H1 (cell line): ENCODE results near the gene BABAM2. TPM values are rescaled to one million over a fixed set of nuclear protein-coding genes. Genes with fewer than 3 reads are reported as not detected.

ENCODE experiments used
- CTCF ChIA-PET: fragments of 300-600 bp; sonication (Branson Sonifier 250); formaldehyde crosslinking; loops from one replicate; lab custom pipeline; 2021; ENCODE audit not compliant: partially characterized antibody; lab: Charles Lee
- POLR2A ChIA-PET: fragments of 300-600 bp; sonication (Branson Sonifier 250); formaldehyde crosslinking; loops from one replicate; lab custom pipeline; 2021; ENCODE audit warnings: inconsistent platforms; ENCODE audit not compliant: partially characterized antibody; lab: Charles Lee
- DNase-seq, 2 experiments: peaks; one replicate each; pipeline versions ENCODE4 v3.0.0 to v3.0.0-alpha.2; 2010 to 2022; ENCODE audit warnings: low spot score in 2 of 2, low read depth in 1 of 2, mixed read lengths in 1 of 2
- FAIRE-seq: peaks from 2 replicates; lab custom pipeline; 2011; peaks lifted over from hg19 to GRCh38; lab: Jason Lieb, UNC
- H2AFZ ChIP-seq: 2 replicates; pipeline ENCODE4 v1.8.1; 2012; ENCODE audit warnings: low read length, inconsistent platforms
- H2AK5ac ChIP-seq: 2 replicates; pipeline ENCODE4 v1.6.1; 2013; ENCODE audit warnings: low read depth, low read length
- H2BK120ac ChIP-seq: replicated peaks from 2 replicates; pipeline ENCODE3; 2013; ENCODE audit warnings: low read depth, low read length, inconsistent platforms
- H2BK12ac ChIP-seq: 2 replicates; pipeline ENCODE4 v1.6.1; 2013; ENCODE audit warnings: low read depth, low read length
- H2BK15ac ChIP-seq: 2 replicates; pipeline ENCODE4 v1.6.1; 2013; ENCODE audit warnings: low read length
- H2BK20ac ChIP-seq: 2 replicates; pipeline ENCODE4 v1.6.1; 2013; ENCODE audit warnings: low read length
- H2BK5ac ChIP-seq: 2 replicates; pipeline ENCODE4 v1.6.1; 2013; ENCODE audit warnings: low read depth, low read length
- H3K14ac ChIP-seq: 2 replicates; pipeline ENCODE4 v1.6.1; 2013; ENCODE audit warnings: inconsistent platforms; ENCODE audit not compliant: insufficient read length
- H3K18ac ChIP-seq: 2 replicates; pipeline ENCODE4 v1.6.1; 2013; ENCODE audit warnings: low read length; ENCODE audit errors: extremely low read depth
- H3K23ac ChIP-seq: 2 replicates; pipeline ENCODE4 v1.6.1; 2013; ENCODE audit warnings: inconsistent platforms; ENCODE audit not compliant: insufficient read length
- H3K23me2 ChIP-seq: 2 replicates; pipeline ENCODE4 v1.6.1; 2013; ENCODE audit warnings: low read depth, low read length
- H3K27ac ChIP-seq: 2 replicates; pipeline ENCODE4 v1.6.1; 2011; ENCODE audit warnings: low read depth, low read length, inconsistent platforms
- H3K27me3 ChIP-seq, 4 experiments: replicated peaks in 1 of 4; 1 replicate in 1 of 4; 2 replicates in 3 of 4; pipeline versions ENCODE4 v1.6.1 to v1.8.1; 2011 to 2013; ENCODE audit warnings: low read length in 3 of 4, mild to moderate bottlenecking in 3 of 4, inconsistent platforms in 2 of 4, mixed read lengths in 2 of 4, moderate library complexity in 1 of 4; ENCODE audit not compliant: control insufficient read depth in 3 of 4, insufficient read depth in 3 of 4; ENCODE audit errors: extremely low read depth in 1 of 4
- H3K36me3 ChIP-seq, 4 experiments: 2 replicates each; pipeline versions ENCODE4 v1.6.1 to v1.8.1; 2011 to 2013; ENCODE audit warnings: mild to moderate bottlenecking in 4 of 4, low read length in 3 of 4, moderate library complexity in 2 of 4, control low read depth in 1 of 4, inconsistent platforms in 1 of 4; ENCODE audit not compliant: insufficient read depth in 4 of 4, control insufficient read depth in 2 of 4
- H3K4ac ChIP-seq: replicated peaks from 2 replicates; pipeline ENCODE3; 2013; ENCODE audit warnings: low read length, low read depth, mixed read lengths, inconsistent platforms; ENCODE audit not compliant: insufficient read length
- H3K4me1 ChIP-seq, 4 experiments: replicated peaks in 1 of 4; 1 replicate in 1 of 4; 2 replicates in 3 of 4; pipeline versions ENCODE4 v1.6.1 to v1.8.1; 2011 to 2013; ENCODE audit warnings: low read length in 3 of 4, inconsistent platforms in 2 of 4, mixed read lengths in 1 of 4; ENCODE audit not compliant: insufficient read depth in 4 of 4, control insufficient read depth in 3 of 4
- H3K4me2 ChIP-seq, 2 experiments: 2 replicates each; pipeline versions ENCODE4 v1.6.1 to v1.8.1; 2011 to 2013; ENCODE audit warnings: low read depth in 2 of 2, low read length in 2 of 2, control low read depth in 1 of 2, inconsistent platforms in 1 of 2, mild to moderate bottlenecking in 1 of 2; ENCODE audit not compliant: insufficient read depth in 1 of 2
- H3K4me3 ChIP-seq, 4 experiments: fragments of 200-600, 300-600 bp in 1 of 4; sonication (generic), shearing (Covaris generic), sonication (Bioruptor Twin) in 1 of 4; 2 replicates each; pipeline versions ENCODE4 v1.5.1 to v1.8.1; 2011 to 2016; ENCODE audit warnings: low read length in 4 of 4, low read depth in 3 of 4, control low read depth in 2 of 4, inconsistent platforms in 2 of 4, mild to moderate bottlenecking in 2 of 4, mixed read lengths in 1 of 4, moderate library complexity in 1 of 4; ENCODE audit not compliant: insufficient read depth in 2 of 4; ENCODE audit errors: extremely low read depth in 1 of 4
- H3K56ac ChIP-seq: replicated peaks from 2 replicates; pipeline ENCODE3; 2013; ENCODE audit warnings: low read depth, mild to moderate bottlenecking, mixed read lengths, low read length, inconsistent platforms; ENCODE audit not compliant: insufficient read length
- H3K79me1 ChIP-seq: 2 replicates; pipeline ENCODE4 v1.6.1; 2013; ENCODE audit warnings: low read depth, low read length, control low read depth
- H3K79me2 ChIP-seq, 2 experiments: 2 replicates each; pipeline versions ENCODE4 v1.6.1 to v1.8.1; 2012 to 2013; ENCODE audit warnings: low read length in 2 of 2, mild to moderate bottlenecking in 2 of 2, inconsistent platforms in 1 of 2; ENCODE audit not compliant: insufficient read depth in 2 of 2, control insufficient read depth in 1 of 2
- H3K9ac ChIP-seq, 4 experiments: replicated peaks in 1 of 4; 1 replicate in 1 of 4; 2 replicates in 3 of 4; pipeline versions ENCODE4 v1.6.1 to v1.8.1; 2011 to 2013; ENCODE audit warnings: low read depth in 3 of 4, low read length in 3 of 4, control low read depth in 2 of 4, mild to moderate bottlenecking in 2 of 4, moderate library complexity in 2 of 4, inconsistent platforms in 1 of 4; ENCODE audit errors: extremely low read depth in 1 of 4
- H3K9me3 ChIP-seq, 2 experiments: 2 replicates each; pipeline versions ENCODE4 v1.6.1 to v1.8.1; 2012 to 2013; ENCODE audit warnings: mild to moderate bottlenecking in 2 of 2, moderate library complexity in 2 of 2, control low read depth in 1 of 2, inconsistent platforms in 1 of 2, low read depth in 1 of 2, low read length in 1 of 2, mixed read lengths in 1 of 2; ENCODE audit not compliant: insufficient read depth in 2 of 2
- H4K20me1 ChIP-seq, 2 experiments: replicated peaks in 1 of 2; 2 replicates each; pipeline versions ENCODE3 to v1.8.1; 2011 to 2013; ENCODE audit warnings: inconsistent platforms in 2 of 2, low read length in 2 of 2, mild to moderate bottlenecking in 1 of 2; ENCODE audit not compliant: insufficient read depth in 2 of 2, control insufficient read depth in 1 of 2
- H4K5ac ChIP-seq: 2 replicates; pipeline ENCODE4 v1.6.1; 2013; ENCODE audit warnings: low read length, low read depth, mixed read lengths, inconsistent platforms; ENCODE audit not compliant: insufficient read length
- H4K8ac ChIP-seq: 2 replicates; pipeline ENCODE4 v1.8.0; 2013; ENCODE audit warnings: mild to moderate bottlenecking, moderate library complexity, low read length, inconsistent platforms; ENCODE audit not compliant: insufficient read depth; ENCODE audit errors: extremely low read depth
- H4K91ac ChIP-seq: replicated peaks from 2 replicates; pipeline ENCODE3; 2013; ENCODE audit warnings: low read length, mixed read lengths, inconsistent platforms; ENCODE audit not compliant: insufficient read length
- BACH1 ChIP-seq: IDR thresholded peaks from 2 replicates; pipeline ENCODE4 v1.6.1; 2012; ENCODE audit warnings: low read length, improper control_type of control experiment
- BRCA1 ChIP-seq: IDR thresholded peaks from 2 replicates; pipeline ENCODE4 v1.6.1; 2012; ENCODE audit warnings: low read depth, low read length, improper control_type of control experiment
- CEBPB ChIP-seq: IDR thresholded peaks from 2 replicates; pipeline ENCODE4 v1.6.1; 2012; ENCODE audit warnings: low read depth, low read length
- GABPA ChIP-seq: IDR thresholded peaks from 2 replicates; pipeline ENCODE4 v1.6.1; 2011; ENCODE audit warnings: mild to moderate bottlenecking, low read length, moderate library complexity, borderline replicate concordance; ENCODE audit not compliant: insufficient read depth
- KDM1A ChIP-seq: fragments of 200-600, 300-600 bp; sonication (generic); IDR thresholded peaks from 2 replicates; pipeline ENCODE4 v1.7.1; 2016; ENCODE audit warnings: mild to moderate bottlenecking, low read length, borderline replicate concordance
- MAFK ChIP-seq: IDR thresholded peaks from 2 replicates; pipeline ENCODE4 v1.6.1; 2012; ENCODE audit warnings: low read depth, mild to moderate bottlenecking, improper control_type of control experiment, low read length
- POLR2AphosphoS5 ChIP-seq: IDR thresholded peaks from 2 replicates; pipeline ENCODE4 v1.6.1; 2011; ENCODE audit warnings: low read depth, low read length
- RAD21 ChIP-seq, 2 experiments: IDR thresholded peaks in 1 of 2; conservative IDR thresholded peaks in 1 of 2; 2 replicates each; pipeline ENCODE4 v1.6.1; 2011; ENCODE audit warnings: low read depth in 2 of 2, low read length in 2 of 2, improper control_type of control experiment in 1 of 2, inconsistent platforms in 1 of 2, mild to moderate bottlenecking in 1 of 2, moderate library complexity in 1 of 2
- SAP30 ChIP-seq: fragments of 300-600 bp; sonication (generic); IDR thresholded peaks from 2 replicates; pipeline ENCODE4 v1.7.1; 2012; ENCODE audit warnings: low read length, moderate library complexity, mild to moderate bottlenecking, inconsistent platforms; ENCODE audit not compliant: insufficient read depth, insufficient replicate concordance
- SIN3A ChIP-seq, 2 experiments: IDR thresholded peaks in 1 of 2; conservative IDR thresholded peaks in 1 of 2; 2 replicates each; pipeline ENCODE4 v1.6.1; 2011 to 2012; ENCODE audit warnings: low read length in 2 of 2, improper control_type of control experiment in 1 of 2, low read depth in 1 of 2, mild to moderate bottlenecking in 1 of 2
- SP2 ChIP-seq: IDR thresholded peaks from 2 replicates; pipeline ENCODE4 v1.6.1; 2012; ENCODE audit warnings: mild to moderate bottlenecking, low read length, inconsistent platforms
- TAF1 ChIP-seq: IDR thresholded peaks from 2 replicates; pipeline ENCODE4 v1.6.1; 2011; ENCODE audit warnings: mild to moderate bottlenecking, low read depth, low read length
- WGBS, 2 experiments: shearing (Covaris generic) in 1 of 2; methylation state at CpG; one replicate each; pipeline versions ENCODE4 v1.1.6 to v1.1.7; 2013 to 2015; ENCODE audit warnings: low lambda C conversion rate in 2 of 2, mixed read lengths in 2 of 2, inconsistent platforms in 1 of 2, low coverage in 1 of 2, missing lambda C conversion rate in 1 of 2; ENCODE audit not compliant: insufficient replicate concordance in 2 of 2, insufficient coverage in 1 of 2, insufficient read length in 1 of 2; ENCODE audit errors: extremely low coverage in 1 of 2, missing lambda C conversion rate in 1 of 2; 5-methylcytosine and 5-hydroxymethylcytosine counted together
- polyA plus RNA-seq, 7 experiments: library from polyadenylated mRNA; depleted of rRNA in 3 of 7; stranded (reverse) in 5 of 7; unstranded in 2 of 7; fragments of >200 nt in 5 of 7; fragments of 200-250 nt in 2 of 7; gene quantifications; 1 replicate in 5 of 7; 2 replicates in 1 of 7; 4 replicates in 1 of 7; pipeline versions ENCODE4 v1.2.1 to v1.2.3, GENCODE V29; 2011 to 2013; ENCODE audit warnings: missing spikeins in 2 of 7, mixed read lengths in 2 of 7
- total RNA-seq: library from RNA; stranded (reverse); fragmentation: NEBNext Ultra II Directional; extraction: Animal tissue kit (Norgen Biotek cat#: 25700); gene quantifications from 2 replicates; pipeline ENCODE4 v1.2.1, GENCODE V29; 2021

Gene BABAM2
- total and polyA plus RNA-seq, 2 of the 8 experiments (the other 6 are each of a cell fraction or from before 2014, with no cell fraction given): 15.8 to 20.9 TPM

DNA sequence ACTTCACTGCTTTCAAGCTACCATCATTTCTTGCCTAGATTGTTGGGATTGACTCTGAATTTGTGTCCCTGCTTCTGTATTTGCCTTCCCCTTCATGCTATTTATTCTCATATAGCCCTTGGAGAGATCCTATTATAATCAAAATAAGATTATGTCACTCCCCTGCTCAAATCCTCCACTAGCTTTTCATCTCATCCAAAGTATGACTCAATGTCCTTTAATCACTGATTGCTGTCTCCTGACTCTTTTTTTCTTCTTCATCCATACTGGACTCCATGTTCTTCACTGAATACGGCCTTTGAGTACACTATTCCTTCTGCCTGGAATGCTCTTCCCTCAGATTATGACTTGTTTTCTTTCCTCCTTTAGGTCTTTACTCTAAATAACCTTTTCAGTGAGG is 5.3 kb upstream of the BABAM2 start:
- Histone ChIP-seq H2BK20ac (no peak overlapping the region), H4K5ac (no peak overlapping the region), H2BK5ac (no peak overlapping the region), H3K36me3 (no peaks in the 10 kb centered on the region), H4K91ac (no peak overlapping the region), H2BK120ac (no peak overlapping the region), H3K56ac (no peak overlapping the region), H3K4me2 (no peak overlapping the region), H2AK5ac (no peak overlapping the region), H3K14ac (no peak overlapping the region), H3K4me1 (no peaks in the 10 kb centered on the region), H4K20me1 (no peaks in the 10 kb centered on the region), H4K8ac (no peak overlapping the region), H2BK12ac (no peak overlapping the region), H3K4ac (no peak overlapping the region), H3K23me2 (0 out of 2 replicates have a peak, but pooled peaks cover 4% of the 10 kb centered on the region), H3K27ac (no peak overlapping the region), H2BK15ac (no peak overlapping the region), H3K79me2 (no peaks in the 10 kb centered on the region), H3K18ac (no peak overlapping the region), H3K79me1 (no peaks in the 10 kb centered on the region), H2AFZ (no peak overlapping the region), H3K27me3 (no peaks in the 10 kb centered on the region), H3K23ac (no peak overlapping the region), H3K4me3 (no peak overlapping the region), H3K9me3 (no peaks in the 10 kb centered on the region), H3K9ac (no peak overlapping the region)
- POLR2A ChIA-PET: no interaction called here
- WGBS, 2 experiments: 83% methylated on average over 1 of the region's 1 CpG; no CpG with 5 or more reads in 1 of the 2 experiments
- no peak for TF ChIP-seq RAD21 (IDR thresholded peaks at IDR 0.05 in 1 of 2, conservative IDR thresholded peaks at IDR 0.05 in 1 of 2; ENCODE audit: low read depth in 2 of 2, low read length in 2 of 2)
- TF ChIP-seq BRCA1: no peak
- no peak for TF ChIP-seq SP2
- TF ChIP-seq SIN3A (conservative IDR thresholded peaks at IDR 0.05 in 1 of 2, IDR thresholded peaks at IDR 0.05 in 1 of 2; ENCODE audit: low read depth in 1 of 2, low read length in 2 of 2): no peak
- no peak for TF ChIP-seq BACH1
- no peak for TF ChIP-seq POLR2AphosphoS5
- TF ChIP-seq MAFK: no peak
- TF ChIP-seq GABPA: no peak
- no peak for TF ChIP-seq KDM1A
- TF ChIP-seq CEBPB: no peak
- TF ChIP-seq SAP30: no peak
- no peak for TF ChIP-seq TAF1
- FAIRE-seq (no peak), DNase-seq (no peak)
- CTCF ChIA-PET: no interaction called here
